ENCODE measurements around the gene DCTD.

The DCTD gene

DNA sequence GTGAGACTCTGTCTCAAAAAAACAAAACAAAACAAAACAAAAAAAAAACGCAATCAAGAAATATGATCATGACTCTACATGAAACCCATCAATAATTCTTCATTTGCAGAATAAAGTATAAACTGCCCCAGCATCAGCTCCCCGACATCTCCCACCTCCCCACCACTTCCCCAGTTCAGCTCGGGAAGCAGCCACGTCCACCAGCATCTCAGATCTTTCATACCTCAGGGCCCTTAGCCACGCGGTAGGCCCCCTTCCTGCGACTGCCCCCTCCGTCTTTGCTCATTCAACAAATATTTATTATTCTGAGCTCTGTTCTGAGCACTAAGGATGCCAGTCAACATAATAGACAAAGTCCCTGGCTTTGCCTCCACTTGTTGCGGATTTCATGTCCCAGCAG is 45.6 kb downstream of the DCTD start:
- DNase-seq (ENCODE audit: low read depth), result no peak

DNA sequence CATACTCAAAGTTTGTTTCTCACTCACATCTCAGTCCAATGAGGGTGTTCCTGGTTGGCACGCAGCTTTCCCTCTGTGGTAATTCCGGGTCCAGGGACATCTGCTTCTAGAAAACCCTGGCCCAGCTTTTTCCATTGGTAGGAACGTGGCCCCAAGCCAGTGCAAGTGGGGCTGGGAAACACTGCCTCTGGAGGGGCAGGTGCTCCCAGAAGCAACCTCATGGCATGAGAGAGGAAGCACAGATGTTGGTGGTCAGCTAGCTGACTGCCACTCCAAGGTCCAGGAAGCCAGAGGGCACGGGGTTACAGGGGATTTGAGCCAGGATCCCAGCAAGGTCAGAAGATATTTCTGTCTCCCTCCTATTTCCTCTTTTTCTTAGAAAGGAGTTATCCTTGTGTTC is 47.5 kb downstream of the DCTD start:
- DNase-seq (ENCODE audit: low read depth), result no peak

DNA sequence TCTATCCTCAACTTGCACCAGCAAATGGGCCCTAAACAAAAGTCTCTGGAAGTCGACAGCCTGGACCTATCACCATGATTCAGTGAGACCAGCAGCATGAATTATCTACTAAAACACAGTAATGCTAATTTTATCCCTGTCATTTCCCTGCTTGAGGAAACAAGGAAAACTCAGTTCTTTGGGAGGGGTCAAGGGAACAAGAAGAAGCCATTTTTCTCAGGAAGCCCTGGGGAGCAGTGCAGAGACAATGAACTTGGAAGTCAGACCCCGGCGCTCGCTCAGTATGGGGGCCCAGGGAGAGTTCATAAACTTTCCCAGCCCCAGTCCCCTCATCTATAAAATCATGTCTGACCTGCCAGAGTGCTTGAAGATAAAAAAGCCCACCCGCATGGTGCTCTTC is 50.4 kb downstream of the DCTD start:
- no peak for DNase-seq (ENCODE audit: low read depth)

DNA sequence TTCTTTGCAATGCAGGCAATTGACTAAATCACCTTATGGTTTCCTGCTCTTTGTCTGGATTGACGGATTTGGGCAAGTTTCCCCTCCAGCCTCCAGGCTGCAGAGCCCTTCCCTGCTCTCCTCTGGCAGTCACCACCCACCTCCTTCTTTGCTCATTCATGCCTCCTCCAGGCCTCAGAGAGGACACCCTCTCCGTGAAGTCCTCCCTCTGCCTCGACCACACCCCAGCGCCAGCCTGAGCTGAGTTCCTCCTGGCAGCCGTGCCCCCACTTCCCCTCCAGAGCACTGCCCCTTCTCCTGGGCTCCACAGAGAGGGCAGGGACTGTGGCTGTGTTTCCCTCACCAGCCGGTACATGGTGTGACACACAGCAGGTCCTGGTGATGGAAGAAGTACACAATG is 53.7 kb downstream of the DCTD start:
- no peak for DNase-seq (ENCODE audit: low read depth)

DNA sequence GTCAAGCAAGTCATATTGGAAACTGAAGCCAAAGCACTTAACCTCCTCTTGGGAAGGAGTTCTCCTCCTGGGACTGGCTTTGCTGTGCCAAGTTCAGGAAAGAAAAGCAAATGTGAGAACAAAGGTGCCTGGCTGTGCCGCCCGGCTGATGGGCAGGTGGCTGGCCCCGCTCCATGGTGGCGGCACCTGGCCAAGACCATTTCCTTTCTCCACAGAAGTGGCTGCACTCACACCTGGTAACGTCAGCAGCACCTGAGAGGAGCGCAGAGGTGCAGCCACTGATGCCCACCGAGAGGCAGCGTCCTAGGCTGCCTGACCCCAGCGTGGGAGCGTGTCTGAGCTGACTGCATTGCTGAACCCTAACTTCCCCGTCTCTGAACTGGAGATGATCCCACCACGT is 54.3 kb downstream of the DCTD start:
- DNase-seq (ENCODE audit: low read depth), result no peak

DNA sequence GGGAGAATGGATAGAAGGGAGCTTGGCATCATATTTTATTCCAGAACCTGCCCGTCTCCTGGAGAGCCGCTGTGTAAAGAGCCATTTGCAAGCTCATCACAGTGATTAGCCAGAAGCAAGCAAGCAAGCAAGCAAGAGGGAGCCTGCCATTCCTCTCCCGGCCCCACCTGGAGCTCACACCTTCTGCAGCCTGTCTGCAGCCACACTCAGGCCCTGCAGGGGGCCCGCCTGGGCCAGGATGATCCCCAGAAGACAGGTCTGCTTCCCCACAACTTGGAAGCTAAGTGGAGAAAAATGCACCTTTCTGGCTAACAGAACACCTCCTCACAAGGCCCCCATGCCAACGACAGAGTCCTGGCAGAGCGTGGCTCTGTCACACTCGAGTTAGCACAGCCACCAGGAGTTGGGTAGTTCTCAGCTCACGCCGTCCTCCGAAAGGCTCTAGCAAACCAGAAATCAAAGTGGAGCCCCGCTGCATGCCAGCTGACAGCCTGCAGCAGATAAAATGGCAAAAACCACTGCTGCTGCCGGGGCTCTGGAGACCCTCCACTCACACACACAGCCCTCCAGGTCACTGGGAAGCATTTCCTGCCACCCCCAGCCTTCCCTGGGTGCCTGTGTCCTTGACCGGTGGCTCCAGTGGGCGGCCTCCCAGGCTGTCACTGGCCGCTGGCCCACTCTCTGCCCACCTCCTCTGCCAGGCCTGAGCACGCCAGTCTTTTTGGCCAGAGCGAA is 54.9 kb downstream of the DCTD start:
- DNase-seq (ENCODE audit: low read depth), result no peak

DNA sequence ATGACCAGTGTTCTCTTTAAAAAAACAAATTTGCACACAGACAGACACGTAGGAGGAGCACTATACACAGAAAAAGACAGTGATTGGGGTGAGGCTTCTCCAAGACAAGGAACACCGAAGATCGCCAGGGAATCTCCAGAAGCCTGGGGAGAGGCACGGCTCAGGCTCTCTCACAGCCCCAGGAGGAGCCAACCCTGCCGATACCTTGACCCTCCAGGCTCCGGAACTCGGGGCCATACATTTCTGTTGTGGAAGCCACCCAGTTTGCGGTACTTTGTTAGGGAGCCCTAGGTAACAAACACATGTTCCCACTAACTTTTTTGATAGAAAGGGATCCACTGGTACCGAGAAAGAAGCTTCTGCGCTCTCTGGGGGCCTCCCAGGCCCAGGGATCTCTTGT is 55.8 kb downstream of the DCTD start:
- no peak for DNase-seq (ENCODE audit: low read depth)

DNA sequence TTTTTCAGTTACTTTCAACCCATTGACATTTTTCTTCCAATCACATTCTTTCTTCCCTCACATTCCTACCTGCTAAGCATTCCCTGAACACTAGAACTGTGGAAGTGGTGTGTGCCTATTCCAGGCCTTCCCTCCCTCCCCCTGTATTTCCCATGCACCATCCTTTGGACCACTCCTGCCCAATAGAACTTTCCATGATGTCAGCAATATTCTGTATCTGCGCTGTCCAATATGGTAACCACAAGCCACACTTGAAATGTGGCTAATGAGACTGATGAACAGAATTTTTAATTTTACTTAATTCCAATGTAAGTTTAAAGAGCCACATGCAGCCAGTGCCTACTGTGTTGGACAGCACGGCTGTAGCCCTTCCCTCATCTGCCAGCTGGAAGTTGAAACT is 57.5 kb downstream of the DCTD start:
- no peak for DNase-seq (ENCODE audit: low read depth)

DNA sequence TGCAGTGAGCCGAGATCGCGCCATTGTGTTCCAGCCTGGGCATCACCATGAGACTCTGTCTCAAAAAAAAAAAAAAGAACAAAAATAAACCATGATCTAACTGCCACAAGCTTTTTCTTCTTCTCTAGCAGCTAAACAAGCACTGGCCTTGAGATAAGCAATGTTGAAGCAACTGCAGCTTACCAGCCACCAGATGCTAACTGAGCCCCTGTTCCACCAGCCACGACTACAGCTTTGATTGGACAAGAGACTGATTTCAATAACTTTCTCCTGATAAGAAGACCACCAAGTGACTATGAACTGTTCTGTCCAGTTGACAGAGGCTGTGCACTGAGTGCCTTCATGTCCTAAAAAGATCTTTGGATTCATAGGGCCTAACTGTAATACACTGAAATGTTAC is 58.5 kb downstream of the DCTD start:
- no peak for DNase-seq (ENCODE audit: low read depth)

DNA sequence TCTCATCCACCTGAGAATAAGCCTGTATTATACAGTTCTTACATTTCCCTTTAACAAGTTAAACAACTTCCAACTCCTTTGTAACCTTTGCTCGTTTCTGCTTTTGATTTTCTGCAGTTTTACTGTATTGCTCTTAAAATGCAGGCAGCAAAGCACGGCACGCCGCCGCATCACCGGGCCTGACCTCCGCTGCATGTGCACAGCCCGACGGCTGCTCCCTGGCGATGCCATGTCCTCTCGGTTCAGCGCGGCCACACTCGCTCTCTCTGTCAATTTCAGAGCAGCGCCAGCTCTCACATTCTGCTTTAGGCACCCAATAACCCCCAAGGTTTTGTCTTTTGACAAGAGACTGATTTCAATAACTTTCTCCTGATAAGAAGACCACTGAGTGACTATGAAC is 60.3 kb downstream of the DCTD start:
- DNase-seq (ENCODE audit: low read depth), result no peak

DNA sequence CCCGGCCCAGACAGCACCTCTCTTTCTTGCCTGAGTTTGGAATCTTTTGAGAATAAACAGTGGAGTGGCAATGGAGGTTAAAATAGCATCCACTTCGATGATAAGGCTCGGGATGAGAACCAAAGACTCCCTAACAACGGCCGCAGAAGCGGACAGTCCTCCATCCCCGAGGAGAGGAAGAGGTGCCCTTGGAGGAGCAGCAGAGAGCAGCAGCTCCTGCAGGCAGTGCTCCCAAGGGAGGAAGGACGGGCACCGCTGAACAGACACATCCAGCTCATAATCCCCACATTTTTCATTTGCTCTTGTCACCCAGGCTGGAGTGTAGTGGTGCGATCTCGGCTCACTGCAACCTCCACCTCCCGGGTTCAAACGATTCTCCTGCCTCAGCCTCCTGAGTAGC is 61.3 kb downstream of the DCTD start:
- no peak for DNase-seq (ENCODE audit: low read depth)

DNA sequence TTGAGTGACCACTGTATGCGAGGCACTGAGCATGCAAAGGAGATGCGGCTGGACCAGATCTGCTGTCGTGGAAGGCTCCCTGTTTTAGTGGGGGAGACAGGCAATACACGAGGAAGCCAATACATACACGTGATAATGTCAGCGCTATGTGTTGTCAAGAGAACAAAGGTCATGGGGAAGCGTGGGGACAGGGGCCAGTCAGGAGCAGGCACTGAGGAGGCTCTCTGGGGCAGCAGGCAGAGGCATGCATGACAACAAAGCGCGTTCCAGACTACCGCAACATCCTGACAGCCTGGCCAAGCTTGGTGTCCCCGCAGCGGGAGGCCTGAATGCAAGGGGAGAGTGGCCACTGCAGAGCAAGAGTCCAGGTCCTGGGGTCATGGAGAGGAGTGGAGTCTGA is 61.9 kb downstream of the DCTD start:
- DNase-seq (ENCODE audit: low read depth), result no peak

DNA sequence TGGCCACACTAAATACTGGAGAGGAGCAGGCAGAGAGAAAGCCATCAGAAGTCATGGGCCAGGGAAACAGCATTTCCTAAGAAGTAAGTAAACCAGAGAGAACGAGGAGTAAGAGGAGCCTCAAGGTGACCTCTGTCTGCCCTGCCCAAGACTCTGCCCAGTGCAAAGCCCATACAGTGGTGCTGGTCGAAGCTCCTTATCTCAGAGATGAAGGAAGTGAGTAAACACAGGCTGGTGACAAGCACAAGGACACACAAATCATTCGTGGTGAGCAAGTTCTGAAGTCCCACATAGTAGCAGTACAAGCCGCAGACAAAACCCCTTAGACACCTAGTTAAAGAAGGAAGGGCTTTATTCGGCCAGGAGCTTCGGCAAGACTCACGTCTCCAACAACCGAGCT is 62.7 kb downstream of the DCTD start:
- DNase-seq (ENCODE audit: low read depth), result no peak

DNA sequence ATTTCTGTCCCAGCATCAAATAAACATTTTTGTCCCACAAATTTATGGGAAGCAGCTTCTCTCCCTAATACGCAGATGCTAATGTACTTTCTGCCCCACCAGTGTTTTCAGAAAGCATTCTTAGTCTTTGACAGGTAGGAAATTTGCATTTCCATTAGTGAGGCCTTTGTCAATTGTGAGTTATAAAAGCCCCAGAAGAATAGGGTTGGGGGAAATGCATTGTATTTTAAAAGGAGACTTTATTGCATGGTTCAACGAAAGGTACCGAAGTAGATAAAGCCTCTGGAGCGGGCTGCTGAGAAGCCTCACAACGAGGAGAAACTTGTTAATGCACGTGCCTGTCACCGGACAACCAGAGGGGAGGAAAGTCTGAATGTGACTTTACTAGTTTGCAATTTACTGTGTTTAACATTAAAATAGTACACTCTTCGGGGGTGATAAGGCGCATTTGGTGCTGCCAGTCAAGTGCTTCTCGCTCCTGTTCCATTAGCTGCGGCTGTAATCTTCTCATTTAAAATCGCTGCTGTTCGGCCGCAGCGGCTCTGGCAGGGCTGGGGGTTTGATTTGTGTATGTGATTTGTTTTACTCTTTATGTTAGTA is 63.4 kb downstream of the DCTD start:
- DNase-seq (ENCODE audit: low read depth), result no peak

DNA sequence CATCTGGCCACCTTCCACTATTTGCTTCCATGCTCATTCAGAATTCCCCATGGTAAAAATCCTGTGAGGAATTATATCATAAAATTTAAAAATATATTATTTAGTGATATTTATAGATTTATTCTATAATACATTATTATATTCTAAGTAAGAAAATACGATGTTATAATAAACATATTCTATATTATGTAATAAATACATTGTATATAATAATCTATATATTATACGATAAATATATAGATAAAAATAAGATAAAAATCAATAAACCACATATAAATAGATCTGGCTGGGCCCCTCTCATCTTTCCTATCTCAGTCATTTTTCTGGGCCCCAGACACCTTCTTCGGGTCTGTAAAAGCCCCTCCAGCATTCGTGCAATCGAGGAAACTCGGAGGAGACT is 68.5 kb downstream of the DCTD start:
- no peak for DNase-seq (ENCODE audit: low read depth)

DNA sequence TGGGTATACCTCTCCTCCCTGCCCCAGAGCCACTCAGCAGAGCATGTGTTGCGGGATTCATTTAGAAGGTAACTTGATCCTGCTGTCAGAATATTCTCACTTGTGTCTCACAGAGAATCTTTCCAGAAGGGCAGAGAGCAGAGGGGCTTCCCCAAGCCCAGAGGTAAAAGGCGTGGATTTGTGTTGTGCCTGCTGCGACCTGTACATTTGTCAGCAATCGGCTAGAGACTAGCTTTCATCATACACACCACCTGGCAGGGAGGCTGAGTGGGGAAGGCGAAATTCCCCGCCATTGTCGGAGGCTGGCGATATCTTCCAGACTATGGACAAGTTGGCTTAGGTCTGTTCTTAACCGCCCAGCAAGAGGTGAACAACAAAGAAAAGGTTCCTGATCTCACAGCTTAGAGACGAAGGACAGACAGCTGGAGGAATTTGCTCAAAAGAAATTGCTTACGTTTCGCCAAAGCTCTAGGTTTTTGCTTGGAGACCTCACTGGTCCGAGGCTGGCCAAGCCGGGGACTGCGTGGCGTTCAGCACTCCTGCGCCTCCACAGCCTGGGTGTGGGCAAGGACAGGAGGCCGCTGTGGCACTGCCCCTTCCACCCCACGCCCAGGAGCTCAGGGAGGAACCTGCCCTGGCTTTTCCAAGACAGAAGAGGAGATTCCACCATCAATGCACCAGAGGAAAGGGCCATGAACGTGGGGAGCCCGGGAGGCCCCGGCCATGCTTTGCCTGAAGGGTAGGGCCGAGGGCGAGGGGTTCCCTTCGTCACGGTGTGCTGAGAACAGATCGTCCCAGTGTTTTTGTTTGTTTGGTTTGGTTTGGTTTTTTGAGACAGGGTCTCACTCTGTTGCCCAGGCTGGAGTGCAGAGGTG is 69.4 kb downstream of the DCTD start:
- DNase-seq (ENCODE audit: low read depth), result no peak

DNA sequence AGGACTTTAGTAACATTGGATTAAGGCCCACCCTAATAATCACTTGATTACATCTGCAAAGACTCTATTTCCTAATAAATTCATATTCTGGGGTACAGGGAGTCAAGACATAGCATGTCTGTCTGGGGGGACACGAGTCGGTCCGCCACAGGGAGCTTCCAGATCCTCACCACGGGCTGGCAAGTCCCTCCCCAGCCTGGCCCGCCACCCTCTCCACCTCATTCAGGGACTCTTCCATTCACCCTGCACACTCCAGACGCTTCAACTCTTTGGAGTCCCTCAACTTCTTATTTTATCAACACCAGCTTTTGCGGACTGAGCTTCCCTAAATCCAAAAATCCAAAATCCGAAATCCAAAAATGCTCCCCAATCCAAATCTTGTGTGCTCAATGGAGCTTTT is 71.2 kb downstream of the DCTD start:
- DNase-seq (ENCODE audit: low read depth), result no peak

DNA sequence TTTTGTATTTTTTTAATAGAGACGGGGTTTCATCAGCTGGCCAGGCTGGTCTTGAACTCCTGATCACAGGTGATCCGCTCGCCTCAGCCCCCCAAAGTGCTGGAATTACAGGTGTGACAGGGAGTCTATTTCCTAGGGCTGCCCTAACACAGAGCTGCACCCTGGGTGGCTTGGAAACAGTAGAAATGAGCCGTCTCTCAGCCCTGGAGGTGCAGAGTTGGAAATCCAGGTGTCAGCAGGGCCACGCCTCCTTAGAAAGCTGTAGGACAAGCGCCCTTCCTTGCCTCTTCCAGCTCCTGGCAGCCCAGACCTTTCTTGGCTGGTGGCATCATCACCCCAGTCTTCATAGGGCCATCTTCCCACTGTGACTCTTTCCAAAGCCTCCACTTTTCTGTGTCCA is 71.6 kb downstream of the DCTD start:
- no peak for DNase-seq (ENCODE audit: low read depth)

DNA sequence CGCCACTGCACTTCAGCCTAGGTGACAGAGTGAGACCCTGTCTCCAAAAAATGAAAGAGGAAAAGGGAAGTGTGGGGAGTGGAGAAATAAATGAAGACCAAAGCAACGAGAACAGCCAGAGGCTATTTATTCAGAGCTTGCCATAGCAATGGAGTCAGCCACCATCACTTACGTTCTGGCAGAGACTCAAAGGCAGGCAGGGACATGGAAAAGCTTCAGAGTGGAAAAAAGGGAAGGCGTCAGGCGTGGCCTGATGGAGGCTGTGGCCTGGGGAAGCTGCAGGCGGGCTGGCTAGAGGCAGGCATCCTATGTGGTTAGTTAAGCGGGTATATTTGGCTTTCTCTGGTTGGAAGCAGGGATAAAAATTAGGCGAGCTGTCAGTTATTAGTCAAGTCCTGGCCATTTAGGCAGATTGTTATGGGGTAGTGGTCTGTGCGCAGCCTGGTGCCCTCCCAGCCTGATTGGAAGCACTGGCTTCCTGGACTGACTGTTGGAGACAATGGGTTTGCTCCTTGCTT is 73.3 kb downstream of the DCTD start:
- no peak for DNase-seq (ENCODE audit: low read depth)

DNA sequence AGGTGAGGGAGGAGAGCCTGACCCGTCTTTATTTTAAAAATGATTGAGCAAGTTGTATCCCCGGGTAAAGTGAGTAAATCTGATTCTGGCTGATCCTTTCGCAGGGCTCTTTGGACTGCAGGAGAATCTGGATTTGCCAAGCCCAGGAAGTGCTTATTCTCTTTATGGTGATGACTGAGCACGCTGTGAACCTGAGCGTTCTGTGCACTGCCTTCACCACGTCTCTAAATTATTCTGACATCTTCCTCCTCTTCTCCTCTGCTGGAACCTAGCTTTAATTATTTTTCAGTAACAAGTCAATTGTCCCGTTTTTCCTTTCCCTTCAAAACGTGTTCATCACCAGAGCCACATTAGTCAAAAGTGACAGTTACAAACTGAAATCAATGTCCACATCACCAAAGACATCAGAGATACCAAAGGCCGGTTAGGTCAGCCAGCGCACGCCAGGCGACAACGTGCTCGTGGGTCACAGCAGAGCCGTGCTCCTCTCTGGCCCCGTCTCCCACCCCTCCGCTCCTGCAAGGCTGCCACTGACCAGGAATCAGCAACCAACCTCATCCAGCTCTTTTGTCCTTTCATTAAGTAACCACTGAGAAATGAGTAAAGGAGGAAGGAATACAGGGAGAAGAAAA is 74.3 kb downstream of the DCTD start:
- DNase-seq (ENCODE audit: low read depth), result no peak

DNA sequence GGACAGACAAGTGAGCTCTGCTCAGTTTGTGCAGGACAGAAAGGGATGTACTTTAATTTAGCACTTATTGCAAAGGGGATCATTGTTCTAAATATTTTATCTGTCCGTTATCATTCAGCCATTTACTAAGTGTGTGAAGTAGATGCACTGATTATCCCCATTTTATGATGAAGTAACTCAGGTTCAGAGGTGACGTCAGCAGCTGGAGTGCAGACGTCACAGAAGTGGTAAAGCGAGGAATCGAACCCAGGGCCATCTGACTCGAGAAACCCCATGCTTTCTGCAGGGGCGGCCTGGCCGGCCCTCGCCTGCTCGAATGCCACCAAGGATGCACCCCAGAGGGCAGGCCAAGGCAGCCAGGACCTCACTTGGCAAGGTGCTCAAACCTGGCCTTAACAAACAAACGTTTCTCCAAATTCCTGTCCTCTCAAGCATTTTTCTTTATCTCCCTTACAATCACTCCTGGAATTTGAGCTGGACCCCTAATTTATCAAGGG is 75.0 kb downstream of the DCTD start:
- DNase-seq (ENCODE audit: low read depth), result no peak

DNA sequence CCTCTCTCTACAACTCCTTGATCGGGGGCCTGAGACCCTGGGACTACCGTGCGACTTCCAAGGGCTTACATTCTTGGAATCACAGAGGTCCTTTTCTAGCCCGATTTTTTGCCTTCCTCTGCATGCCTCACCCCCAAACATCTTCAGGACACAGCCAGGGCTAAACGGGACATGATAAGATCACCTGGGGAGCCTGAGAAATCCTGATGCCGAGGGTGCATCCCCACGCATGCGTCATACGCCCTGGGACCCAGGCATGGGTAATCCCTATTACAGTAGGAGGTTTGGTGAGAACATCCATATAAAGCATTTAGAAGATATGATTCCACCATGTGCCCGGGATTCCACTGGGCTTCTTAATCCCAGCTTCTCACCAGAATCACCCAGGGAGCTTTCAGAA is 77.1 kb downstream of the DCTD start:
- DNase-seq (ENCODE audit: low read depth), result no peak
